Tibial nerve (tissue), 3 donors: ENCODE measurements around the gene MRPL34.

ENCODE experiments used
- POLR2A ChIP-seq, 2 donors: fragments of 450-650 bp; IDR thresholded peaks; one replicate each; pipeline ENCODE4 v1.6.1; 2017; ENCODE audit warnings: antibody characterized with exemption in 2 of 2, mild to moderate bottlenecking in 2 of 2, moderate library complexity in 2 of 2
- TF ChIP-seq, protein P1 (sequence below), 5 experiments: fragments of 200-600 bp in 3 of 5; fragments of 450-650 bp in 2 of 5; sonication (generic) in 3 of 5; IDR thresholded peaks; one replicate each; pipeline ENCODE4 v1.5.1; 2016 to 2019; ENCODE audit warnings: antibody characterized with exemption in 5 of 5, mild to moderate bottlenecking in 3 of 5, moderate library complexity in 2 of 5

DNA sequence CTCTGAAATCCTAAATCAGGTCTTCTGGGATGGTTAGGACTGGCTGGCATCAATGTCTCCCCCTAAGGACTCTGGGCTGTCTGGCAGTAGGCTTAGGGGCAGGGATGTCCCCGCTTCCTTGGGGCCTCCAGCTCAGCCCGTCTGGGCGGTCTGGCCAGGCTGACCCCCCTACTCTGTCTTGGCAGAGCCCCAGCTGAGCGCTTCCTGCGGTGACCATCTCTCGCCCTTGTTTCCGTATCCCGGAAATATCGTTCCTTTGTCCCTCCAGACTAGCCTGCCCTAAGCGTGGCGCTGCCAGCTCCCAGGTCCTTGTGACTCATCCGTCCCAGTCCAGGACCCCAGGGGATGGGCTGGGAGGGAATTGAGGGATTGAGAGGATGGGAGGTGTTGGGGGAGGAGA is 43.0 kb downstream of the MRPL34 start:
- TF ChIP-seq, protein P1, sequence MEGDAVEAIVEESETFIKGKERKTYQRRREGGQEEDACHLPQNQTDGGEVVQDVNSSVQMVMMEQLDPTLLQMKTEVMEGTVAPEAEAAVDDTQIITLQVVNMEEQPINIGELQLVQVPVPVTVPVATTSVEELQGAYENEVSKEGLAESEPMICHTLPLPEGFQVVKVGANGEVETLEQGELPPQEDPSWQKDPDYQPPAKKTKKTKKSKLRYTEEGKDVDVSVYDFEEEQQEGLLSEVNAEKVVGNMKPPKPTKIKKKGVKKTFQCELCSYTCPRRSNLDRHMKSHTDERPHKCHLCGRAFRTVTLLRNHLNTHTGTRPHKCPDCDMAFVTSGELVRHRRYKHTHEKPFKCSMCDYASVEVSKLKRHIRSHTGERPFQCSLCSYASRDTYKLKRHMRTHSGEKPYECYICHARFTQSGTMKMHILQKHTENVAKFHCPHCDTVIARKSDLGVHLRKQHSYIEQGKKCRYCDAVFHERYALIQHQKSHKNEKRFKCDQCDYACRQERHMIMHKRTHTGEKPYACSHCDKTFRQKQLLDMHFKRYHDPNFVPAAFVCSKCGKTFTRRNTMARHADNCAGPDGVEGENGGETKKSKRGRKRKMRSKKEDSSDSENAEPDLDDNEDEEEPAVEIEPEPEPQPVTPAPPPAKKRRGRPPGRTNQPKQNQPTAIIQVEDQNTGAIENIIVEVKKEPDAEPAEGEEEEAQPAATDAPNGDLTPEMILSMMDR (IDR thresholded peaks at IDR 0.05), result no peak
- no peak for TF ChIP-seq POLR2A (IDR thresholded peaks at IDR 0.05)
